Tibial artery (tissue), 4 donors: Measurements from ENCODE around the gene ADRA2A.

Experiments used
- DNase-seq, 2 donors: peaks; one replicate each; pipeline ENCODE4 v3.0.0-alpha.2; 2019
- H3K27ac ChIP-seq, 2 donors: fragments of 200-600 bp; sonication (generic) in 1 of 2; 1 replicate in 1 of 2; 2 replicates in 1 of 2; pipeline ENCODE4 v1.5.1; 2018 to 2019; ENCODE audit warnings: mild to moderate bottlenecking in 1 of 2
- H3K27me3 ChIP-seq, 2 donors: fragments of 200-600 bp; sonication (generic) in 1 of 2; one replicate each; pipeline versions ENCODE4 v1.5.1 to v1.6.0; 2016 to 2019
- H3K36me3 ChIP-seq, 3 donors: fragments of 200-600 bp; sonication (generic) in 2 of 3; one replicate each; pipeline ENCODE4 v1.5.1; 2016 to 2019; ENCODE audit warnings: mild to moderate bottlenecking in 2 of 3
- H3K4me1 ChIP-seq, 4 donors: fragments of 200-600 bp; sonication (generic) in 2 of 4; 1 replicate in 3 of 4; 2 replicates in 1 of 4; pipeline ENCODE4 v1.5.1; 2016 to 2019
- H3K4me3 ChIP-seq, 2 donors: fragments of 200-600 bp; sonication (generic) in 1 of 2; 1 replicate in 1 of 2; 2 replicates in 1 of 2; pipeline ENCODE4 v1.5.1; 2018 to 2019; ENCODE audit warnings: mild to moderate bottlenecking in 2 of 2
- H3K9me3 ChIP-seq, 3 donors: fragments of 200-600 bp; sonication (generic) in 1 of 3; one replicate each; pipeline ENCODE4 v1.5.1; 2016 to 2019
- intact Hi-C: fragments of 100-400 bp; cut with DNase I; formaldehyde crosslinking; loops from one replicate; pipeline ENCODE4 v1.15.0; 2023; ENCODE audit warnings: low total_unique reads
- TF ChIP-seq, protein P1 (sequence below), 2 experiments: fragments of 200-600 bp in 1 of 2; fragments of 450-650 bp in 1 of 2; IDR thresholded peaks; one replicate each; pipeline ENCODE4 v1.5.1; 2017 to 2019; ENCODE audit warnings: antibody characterized with exemption in 2 of 2, mild to moderate bottlenecking in 1 of 2, moderate library complexity in 1 of 2

The ADRA2A gene

DNA sequence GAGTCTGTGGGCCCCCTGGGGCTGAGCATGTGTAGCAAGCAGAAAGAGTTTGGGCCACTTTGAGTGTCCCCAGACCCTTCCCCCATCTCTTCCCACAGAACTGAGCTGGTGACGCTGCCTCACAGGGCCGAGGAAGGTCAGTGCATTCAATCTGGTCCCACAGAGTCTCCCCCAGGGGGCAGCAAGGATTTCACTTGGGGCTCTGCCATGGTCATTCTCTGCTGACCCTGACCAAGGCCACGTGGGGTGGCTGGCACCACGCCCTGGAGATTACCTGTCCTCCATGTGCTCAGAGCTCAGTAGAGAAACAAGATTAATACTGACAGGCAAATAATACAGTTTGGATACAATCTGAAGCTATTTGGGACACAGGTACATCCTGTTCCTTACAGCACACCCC lies 30.2 kb downstream of the ADRA2A start:
- H3K27me3 ChIP-seq, result peaks cover 0 to 6% of the 10 kb centered on the region in 2 donors
- TF ChIP-seq, protein P1, sequence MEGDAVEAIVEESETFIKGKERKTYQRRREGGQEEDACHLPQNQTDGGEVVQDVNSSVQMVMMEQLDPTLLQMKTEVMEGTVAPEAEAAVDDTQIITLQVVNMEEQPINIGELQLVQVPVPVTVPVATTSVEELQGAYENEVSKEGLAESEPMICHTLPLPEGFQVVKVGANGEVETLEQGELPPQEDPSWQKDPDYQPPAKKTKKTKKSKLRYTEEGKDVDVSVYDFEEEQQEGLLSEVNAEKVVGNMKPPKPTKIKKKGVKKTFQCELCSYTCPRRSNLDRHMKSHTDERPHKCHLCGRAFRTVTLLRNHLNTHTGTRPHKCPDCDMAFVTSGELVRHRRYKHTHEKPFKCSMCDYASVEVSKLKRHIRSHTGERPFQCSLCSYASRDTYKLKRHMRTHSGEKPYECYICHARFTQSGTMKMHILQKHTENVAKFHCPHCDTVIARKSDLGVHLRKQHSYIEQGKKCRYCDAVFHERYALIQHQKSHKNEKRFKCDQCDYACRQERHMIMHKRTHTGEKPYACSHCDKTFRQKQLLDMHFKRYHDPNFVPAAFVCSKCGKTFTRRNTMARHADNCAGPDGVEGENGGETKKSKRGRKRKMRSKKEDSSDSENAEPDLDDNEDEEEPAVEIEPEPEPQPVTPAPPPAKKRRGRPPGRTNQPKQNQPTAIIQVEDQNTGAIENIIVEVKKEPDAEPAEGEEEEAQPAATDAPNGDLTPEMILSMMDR (IDR thresholded peaks at IDR 0.05), result no peak
- H3K9me3 ChIP-seq, result no peaks in the 10 kb centered on the region
- no peak overlapping the region for H3K4me3 ChIP-seq
- no peaks in the 10 kb centered on the region for H3K36me3 ChIP-seq
- no peak overlapping the region for H3K27ac ChIP-seq
- peak in 1 of 2 donors; percentile 39 for DNase-seq
- intact Hi-C loops, result no loop called here
- no peaks in the 10 kb centered on the region for H3K4me1 ChIP-seq

DNA sequence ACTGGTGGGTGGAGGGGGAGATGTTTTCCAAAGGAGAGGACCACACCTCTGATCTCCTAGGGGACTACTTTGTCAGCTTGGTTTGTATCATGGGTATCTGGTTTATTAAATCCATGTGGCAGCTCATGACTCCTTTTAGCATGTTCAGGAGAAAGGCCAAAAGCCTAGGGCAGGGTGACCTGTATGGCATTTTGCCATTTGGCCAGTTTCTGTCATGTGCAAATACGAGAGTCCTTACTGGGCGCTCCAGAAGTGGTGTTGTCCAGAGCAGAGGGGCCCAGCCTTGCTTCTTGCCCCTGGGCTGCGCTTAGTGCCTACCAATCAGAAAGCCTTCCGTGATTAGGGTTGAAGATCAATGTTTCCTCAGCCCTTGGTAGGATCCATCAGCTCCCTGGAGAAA lies 31.0 kb downstream of the ADRA2A start:
- no peaks in the 10 kb centered on the region for H3K9me3 ChIP-seq
- H3K36me3 ChIP-seq, result no peaks in the 10 kb centered on the region
- intact Hi-C loops, result no loop called here
- peaks cover 0 to 6% of the 10 kb centered on the region in 2 donors for H3K27me3 ChIP-seq
- TF ChIP-seq, protein P1 (IDR thresholded peaks at IDR 0.05), result no peak
- no peaks in the 10 kb centered on the region for H3K4me1 ChIP-seq
- DNase-seq, result peak in 1 of 2 donors; percentile 27
- no peak overlapping the region for H3K4me3 ChIP-seq
- H3K27ac ChIP-seq, result no peak overlapping the region

DNA sequence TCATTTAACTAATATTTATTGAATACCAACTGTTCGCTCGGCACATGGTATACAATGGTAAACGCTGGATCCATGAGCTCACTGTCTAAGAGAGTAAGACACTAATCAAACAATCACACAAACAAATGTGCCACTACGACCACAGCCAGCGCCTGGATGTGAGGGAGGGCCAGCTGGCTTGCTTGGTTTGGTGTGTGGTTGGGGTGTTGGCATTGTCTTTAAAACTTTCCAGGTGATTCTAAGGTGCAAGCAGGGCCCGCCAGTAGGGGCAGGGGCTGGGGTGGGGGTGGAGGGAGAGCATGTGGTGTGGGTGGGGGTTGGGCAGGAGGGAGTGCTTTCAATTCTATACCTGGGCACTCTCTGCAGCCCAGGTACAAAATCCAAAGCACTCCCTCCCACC lies 31.6 kb downstream of the ADRA2A start:
- Histone ChIP-seq H3K36me3 (no peaks in the 10 kb centered on the region), H3K4me3 (no peak overlapping the region), H3K4me1 (no peaks in the 10 kb centered on the region), H3K9me3 (no peaks in the 10 kb centered on the region), H3K27ac (no peak overlapping the region), H3K27me3 (peaks cover 0 to 6% of the 10 kb centered on the region in 2 donors)
- TF ChIP-seq, protein P1 (IDR thresholded peaks at IDR 0.05), result no peak
- intact Hi-C loops, result no loop called here
- peak in 1 of 2 donors; percentile 34 for DNase-seq

DNA sequence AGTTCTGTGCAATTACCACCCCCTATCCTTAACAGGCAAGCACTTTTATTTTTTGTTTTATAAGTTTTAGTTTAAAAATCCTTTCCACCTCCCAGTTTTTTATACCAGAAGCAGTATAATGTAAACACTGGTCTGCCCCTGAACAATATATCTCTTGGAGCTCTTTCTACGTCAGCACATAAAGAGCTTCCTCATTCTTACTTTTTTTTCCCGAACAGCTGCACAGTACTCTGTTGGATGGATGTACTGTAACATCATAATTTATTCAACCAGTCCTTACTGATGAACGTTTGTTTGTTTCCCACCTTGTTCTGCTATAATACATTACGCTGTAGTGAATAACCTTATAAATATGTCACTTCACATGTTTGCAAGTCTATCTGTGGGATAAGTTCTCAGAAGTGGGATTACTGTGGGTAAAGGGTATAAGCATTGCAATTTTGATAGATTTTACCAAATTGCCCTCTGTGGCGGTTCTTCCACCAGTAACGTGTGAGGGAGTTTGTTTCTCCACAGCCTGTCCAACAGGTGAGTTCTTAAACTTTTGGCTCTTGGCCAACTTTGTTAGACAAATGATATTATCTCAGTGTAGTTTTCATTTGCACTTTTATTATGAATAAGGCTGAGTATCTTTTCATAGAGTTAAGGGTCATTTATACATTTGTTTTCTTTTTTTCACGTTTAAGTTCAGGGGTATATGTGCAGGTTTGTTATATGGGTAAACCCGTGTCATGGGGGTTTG lies 32.8 kb downstream of the ADRA2A start:
- intact Hi-C loops, result no loop called here
- DNase-seq, result no peak
- Histone ChIP-seq H3K27me3 (peaks cover 0 to 6% of the 10 kb centered on the region in 2 donors), H3K9me3 (no peaks in the 10 kb centered on the region), H3K4me3 (no peak overlapping the region), H3K27ac (no peak overlapping the region), H3K4me1 (no peaks in the 10 kb centered on the region), H3K36me3 (no peaks in the 10 kb centered on the region)
- TF ChIP-seq, protein P1 (IDR thresholded peaks at IDR 0.05), result no peak

DNA sequence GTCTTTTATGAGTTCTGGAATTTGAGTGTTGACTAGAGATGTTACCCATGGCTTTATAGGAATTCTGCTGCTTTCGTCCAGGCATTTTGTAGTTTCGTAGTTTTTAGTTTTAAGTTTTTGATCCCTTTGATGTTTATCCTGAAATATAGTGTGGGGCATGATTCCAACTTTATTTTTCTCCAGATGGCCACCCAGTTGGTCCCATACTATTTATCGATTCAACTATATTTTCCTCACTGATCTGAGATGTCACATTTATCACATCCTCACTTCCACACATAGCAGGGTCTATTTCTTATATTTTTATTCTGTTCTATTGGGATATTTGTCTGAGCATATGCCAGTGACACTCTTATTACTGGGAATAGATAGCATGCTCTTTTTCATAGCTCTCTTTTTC lies 33.9 kb downstream of the ADRA2A start:
- Histone ChIP-seq H3K4me1 (no peaks in the 10 kb centered on the region), H3K36me3 (no peaks in the 10 kb centered on the region), H3K27me3 (no peaks in the 10 kb centered on the region), H3K9me3 (no peaks in the 10 kb centered on the region), H3K4me3 (no peak overlapping the region), H3K27ac (no peak overlapping the region)
- no peak for DNase-seq
- intact Hi-C loops, result no loop called here
- TF ChIP-seq, protein P1 (IDR thresholded peaks at IDR 0.05), result no peak
